Neural crest cell (in vitro differentiated cells): ENCODE data around the gene SLC6A18. TPM values are rescaled to one million over a fixed set of nuclear protein-coding genes. Genes with fewer than 3 reads are reported as not detected.
A peak's percentile ranks its signal among the peaks of the same experiment; 100 is the strongest.

Experiments used
- DNase-seq: peaks from one replicate; pipeline ENCODE4 v3.0.0; 2021; ENCODE audit warnings: low read depth, mixed read lengths, low spot score
- H3K27ac Mint-ChIP-seq: one replicate; pipeline ENCODE4 v1.8.0; 2021; ENCODE audit warnings: mild to moderate bottlenecking, mixed read lengths; ENCODE audit not compliant: unreplicated experiment
- H3K27me3 Mint-ChIP-seq: 2 replicates; pipeline ENCODE4 v1.8.0; 2021; ENCODE audit warnings: low read depth, mild to moderate bottlenecking, mixed read lengths
- H3K36me3 Mint-ChIP-seq: 2 replicates; pipeline ENCODE4 v1.8.0; 2021; ENCODE audit warnings: low read depth, mild to moderate bottlenecking, mixed read lengths
- H3K4me1 Mint-ChIP-seq: 2 replicates; pipeline ENCODE4 v1.8.0; 2021; ENCODE audit warnings: mixed read lengths
- H3K4me3 Mint-ChIP-seq: one replicate; pipeline ENCODE4 v1.8.0; 2021; ENCODE audit warnings: mild to moderate bottlenecking, mixed read lengths
- H3K9me3 Mint-ChIP-seq: 2 replicates; pipeline ENCODE4 v1.8.0; 2021; ENCODE audit warnings: mixed read lengths
- total RNA-seq: library from RNA; stranded (reverse); gene quantifications from 2 replicates; pipeline ENCODE4 v1.2.1, GENCODE V29; 2021
- TF ChIP-seq, protein P1 (sequence below): fragments of 200-600 bp; sonication (generic); conservative IDR thresholded peaks from 2 replicates; pipeline ENCODE4 v1.5.0; 2021; ENCODE audit warnings: antibody characterized with exemption, mild to moderate bottlenecking

The SLC6A18 gene
- total RNA-seq, 1 donor from 2014 or later = not detected

DNA sequence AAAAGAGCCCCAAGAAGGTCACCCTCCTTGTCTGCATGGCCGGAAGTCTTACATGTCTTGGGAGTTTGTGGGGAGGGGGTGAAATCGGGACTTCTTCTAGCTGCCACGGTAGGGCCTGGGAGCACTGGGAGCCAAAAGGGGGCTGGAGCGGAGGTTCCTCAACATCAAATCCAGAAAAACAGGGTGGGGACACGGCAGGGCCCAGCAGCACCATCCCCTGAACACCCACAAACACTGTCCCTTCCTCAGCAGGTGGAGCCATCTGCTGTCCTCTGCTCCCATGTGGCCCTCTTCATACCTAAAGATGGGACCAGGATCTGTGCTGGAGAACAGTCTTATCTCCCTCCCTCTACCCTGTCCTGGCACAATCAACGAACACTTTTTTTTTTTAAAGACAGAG is 67.0 kb downstream of the SLC6A18 start:
- Mint-ChIP-seq H3K4me3 (no peak overlapping the region), H3K4me1 (no peaks in the 10 kb centered on the region), H3K27me3 (peaks cover 36% of the 10 kb centered on the region), H3K9me3 (no peaks in the 10 kb centered on the region), H3K36me3 (no peaks in the 10 kb centered on the region), H3K27ac (no peak overlapping the region)
- TF ChIP-seq, protein P1, sequence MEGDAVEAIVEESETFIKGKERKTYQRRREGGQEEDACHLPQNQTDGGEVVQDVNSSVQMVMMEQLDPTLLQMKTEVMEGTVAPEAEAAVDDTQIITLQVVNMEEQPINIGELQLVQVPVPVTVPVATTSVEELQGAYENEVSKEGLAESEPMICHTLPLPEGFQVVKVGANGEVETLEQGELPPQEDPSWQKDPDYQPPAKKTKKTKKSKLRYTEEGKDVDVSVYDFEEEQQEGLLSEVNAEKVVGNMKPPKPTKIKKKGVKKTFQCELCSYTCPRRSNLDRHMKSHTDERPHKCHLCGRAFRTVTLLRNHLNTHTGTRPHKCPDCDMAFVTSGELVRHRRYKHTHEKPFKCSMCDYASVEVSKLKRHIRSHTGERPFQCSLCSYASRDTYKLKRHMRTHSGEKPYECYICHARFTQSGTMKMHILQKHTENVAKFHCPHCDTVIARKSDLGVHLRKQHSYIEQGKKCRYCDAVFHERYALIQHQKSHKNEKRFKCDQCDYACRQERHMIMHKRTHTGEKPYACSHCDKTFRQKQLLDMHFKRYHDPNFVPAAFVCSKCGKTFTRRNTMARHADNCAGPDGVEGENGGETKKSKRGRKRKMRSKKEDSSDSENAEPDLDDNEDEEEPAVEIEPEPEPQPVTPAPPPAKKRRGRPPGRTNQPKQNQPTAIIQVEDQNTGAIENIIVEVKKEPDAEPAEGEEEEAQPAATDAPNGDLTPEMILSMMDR = no peak
- no peak for DNase-seq

DNA sequence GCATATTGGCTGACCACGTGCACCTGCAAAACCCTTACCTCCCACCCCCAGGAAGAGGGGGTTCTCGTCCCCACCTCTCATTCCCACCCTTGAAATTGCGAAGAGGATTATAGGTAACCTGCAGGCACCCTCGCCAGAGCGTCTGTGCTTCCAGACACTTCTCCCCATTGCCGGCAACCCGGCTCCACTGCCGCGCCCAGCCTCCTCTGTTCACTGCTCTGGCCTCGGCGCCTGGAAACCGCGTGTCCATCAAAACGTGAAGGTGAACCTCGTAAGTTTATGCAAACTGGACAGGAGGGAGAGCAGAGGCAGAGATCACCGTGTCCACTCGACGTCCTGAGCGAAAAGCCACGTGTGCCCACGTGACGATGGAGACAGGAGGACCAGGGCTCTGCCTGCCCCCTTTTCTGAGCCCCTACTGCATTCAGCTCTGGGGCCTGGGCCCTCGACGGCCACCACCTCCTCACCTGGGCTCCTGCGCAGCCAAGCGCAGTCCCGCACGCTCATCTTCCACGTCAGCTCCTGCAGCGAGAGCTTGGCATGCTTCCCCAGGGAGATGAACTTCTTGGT is 67.8 kb downstream of the SLC6A18 start:
- Mint-ChIP-seq H3K4me3 (peak overlapping the region; percentile 34), H3K9me3 (no peaks in the 10 kb centered on the region), H3K36me3 (no peaks in the 10 kb centered on the region), H3K27me3 (peaks cover 40% of the 10 kb centered on the region), H3K4me1 (no peaks in the 10 kb centered on the region), H3K27ac (no peak overlapping the region)
- TF ChIP-seq, protein P1 = no peak
- no peak for DNase-seq

DNA sequence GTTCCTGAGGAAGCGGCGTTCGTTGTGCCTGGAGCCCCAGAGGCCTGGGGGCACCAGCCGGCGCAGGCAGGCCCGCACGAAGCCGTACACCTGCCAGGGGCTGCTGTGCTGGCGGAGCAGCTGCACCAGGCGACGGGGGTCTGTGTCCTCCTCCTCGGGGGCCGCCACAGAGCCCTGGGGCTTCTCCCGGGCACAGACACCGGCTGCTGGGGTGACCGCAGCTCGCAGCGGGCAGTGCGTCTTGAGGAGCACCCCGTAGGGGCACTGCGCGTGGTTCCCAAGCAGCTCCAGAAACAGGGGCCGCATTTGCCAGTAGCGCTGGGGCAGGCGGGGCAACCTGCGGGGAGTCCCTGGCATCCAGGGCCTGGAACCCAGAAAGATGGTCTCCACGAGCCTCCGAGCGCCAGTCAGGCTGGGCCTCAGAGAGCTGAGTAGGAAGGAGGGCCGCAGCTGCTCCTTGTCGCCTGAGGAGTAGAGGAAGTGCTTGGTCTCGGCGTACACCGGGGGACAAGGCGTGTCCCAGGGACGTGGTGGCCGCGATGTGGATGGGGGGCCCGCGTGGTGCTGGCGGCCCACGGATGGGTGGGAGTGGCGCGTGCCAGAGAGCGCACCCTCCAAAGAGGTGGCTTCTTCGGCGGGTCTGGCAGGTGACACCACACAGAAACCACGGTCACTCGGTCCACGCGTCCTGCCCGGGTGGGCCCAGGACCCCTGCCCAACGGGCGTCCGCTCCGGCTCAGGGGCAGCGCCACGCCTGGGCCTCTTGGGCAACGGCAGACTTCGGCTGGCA is 68.4 kb downstream of the SLC6A18 start:
- DNase-seq = no peak
- Mint-ChIP-seq H3K4me1 (no peaks in the 10 kb centered on the region), H3K27ac (no peak overlapping the region), H3K4me3 (peak overlapping the region; percentile 67), H3K9me3 (no peaks in the 10 kb centered on the region), H3K27me3 (peaks cover 43% of the 10 kb centered on the region), H3K36me3 (no peaks in the 10 kb centered on the region)
- TF ChIP-seq, protein P1 = no peak

- TF ChIP-seq, protein P1 = no peak
- no peaks in the 10 kb centered on the region for H3K4me1 Mint-ChIP-seq
- H3K36me3 Mint-ChIP-seq = no peaks in the 10 kb centered on the region
- DNase-seq = no peak
- H3K27me3 Mint-ChIP-seq = peaks cover 44% of the 10 kb centered on the region
- H3K4me3 Mint-ChIP-seq = no peak overlapping the region
- H3K9me3 Mint-ChIP-seq = no peaks in the 10 kb centered on the region
- H3K27ac Mint-ChIP-seq = no peak overlapping the region
These were observed 69.1 kb downstream of the SLC6A18 start for GRCh38 chr5:1294206-1294834.

GRCh38 chr5:1294835-1295649 is 69.9 kb downstream of the SLC6A18 start, which contains the start of gene TERT:
Gene TERT, minus strand, starts transcription at chr5:1295068. Its CDS starts 79 bp downstream, at chr5:1294989.
- DNase-seq = peak; percentile 47
- Mint-ChIP-seq H3K9me3 (no peaks in the 10 kb centered on the region), H3K4me1 (no peaks in the 10 kb centered on the region), H3K27me3 (peaks cover 48% of the 10 kb centered on the region), H3K27ac (no peak within 1 kb of the TSS), H3K36me3 (no peaks in the 10 kb centered on the region), H3K4me3 (no peak within 1 kb of the TSS)
- TF ChIP-seq, protein P1 = no peak
